Measurements from ENCODE around the gene MIEF1.

The MIEF1 gene

GRCh38 chr22:39532215-39533073 is 30.4 kb downstream of the MIEF1 start, which contains the start of gene RPS19BP1:
RPS19BP1 (minus strand) TSS chr22:39532748; CDS start chr22:39532738, 10 bp downstream.
- DNase-seq = peak; percentile 95

GRCh38 chr22:39534092-39534506 is 32.0 kb downstream of the MIEF1 start:
- DNase-seq = no peak

- DNase-seq = peak; percentile 64
These were observed 32.7 kb downstream of the MIEF1 start for GRCh38 chr22:39534591-39535356.

- DNase-seq = no peak
These were observed 33.3 kb downstream of the MIEF1 start for GRCh38 chr22:39535357-39535725.

- DNase-seq = no peak
These were observed 33.9 kb downstream of the MIEF1 start for GRCh38 chr22:39535831-39536449.

- DNase-seq = no peak
These were observed 34.6 kb downstream of the MIEF1 start for GRCh38 chr22:39536711-39537110.

GRCh38 chr22:39537975-39538374 is 35.9 kb downstream of the MIEF1 start:
- DNase-seq = no peak

- no peak for DNase-seq
These were observed 41.0 kb downstream of the MIEF1 start for GRCh38 chr22:39543095-39543494.

GRCh38 chr22:39545386-39546365 is 43.6 kb downstream of the MIEF1 start:
- DNase-seq = no peak

GRCh38 chr22:39546889-39547586 is 44.9 kb downstream of the MIEF1 start:
- DNase-seq = no peak

- no peak for DNase-seq
These were observed 45.5 kb downstream of the MIEF1 start for GRCh38 chr22:39547587-39547947.

- no peak for DNase-seq
These were observed 51.3 kb downstream of the MIEF1 start for GRCh38 chr22:39553429-39553828.

- no peak for DNase-seq
These were observed 52.1 kb downstream of the MIEF1 start for GRCh38 chr22:39554151-39554550.

- DNase-seq = no peak
These were observed 55.1 kb downstream of the MIEF1 start for GRCh38 chr22:39556970-39557841.

- DNase-seq = no peak
These were observed 56.2 kb downstream of the MIEF1 start for GRCh38 chr22:39558254-39558727.

- no peak for DNase-seq
These were observed 56.9 kb downstream of the MIEF1 start for GRCh38 chr22:39558950-39559349.

- DNase-seq = no peak
These were observed 57.5 kb downstream of the MIEF1 start for GRCh38 chr22:39559456-39560105.

GRCh38 chr22:39560127-39560526 is 58.0 kb downstream of the MIEF1 start:
- no peak for DNase-seq

GRCh38 chr22:39562839-39563489 is 60.9 kb downstream of the MIEF1 start:
- DNase-seq = no peak

All from NCI-H510A (cell line).